HEK293T (cell line): Measurements from ENCODE around the gene FCN2.
"Not testable (repeated sequence)": the region's sequence is repeated elsewhere in the genome, so short reads cannot be mapped to it uniquely, and the experiment has no call there.

ENCODE experiments used
- CTCF ChIA-PET: fragments of 350-600 bp; formaldehyde crosslinking; extraction: SDS; loops from one replicate; lab custom pipeline; 2021; ENCODE audit warnings: antibody characterized with exemption, inconsistent platforms; lab: Yijun Ruan, JAX
- POLR2A ChIA-PET: fragments of 350-600 bp; formaldehyde crosslinking; extraction: SDS; loops from one replicate; lab custom pipeline; 2020; ENCODE audit warnings: antibody characterized with exemption, inconsistent platforms; lab: Yijun Ruan, JAX
- DNase-seq: peaks from one replicate; pipeline ENCODE4 v3.0.0; 2012; ENCODE audit warnings: mixed read lengths; ENCODE audit errors: extremely low spot score
- ARNT ChIP-seq: fragments of 450-650 bp; IDR thresholded peaks from 2 replicates; pipeline ENCODE4 v1.6.1; 2017; ENCODE audit warnings: mild to moderate bottlenecking
- BHLHE40 ChIP-seq: fragments of 450-650 bp; IDR thresholded peaks from 2 replicates; pipeline ENCODE4 v1.6.1; 2016; ENCODE audit warnings: mild to moderate bottlenecking, moderate library complexity, borderline replicate concordance
- CTBP1 ChIP-seq: fragments of 450-650 bp; IDR thresholded peaks from 2 replicates; pipeline ENCODE4 v1.6.1; 2016; ENCODE audit warnings: borderline replicate concordance
- ELF4 ChIP-seq: fragments of 450-650 bp; IDR thresholded peaks from 2 replicates; pipeline ENCODE4 v1.6.1; 2017; ENCODE audit warnings: antibody characterized with exemption
- FOXA1 ChIP-seq: fragments of 450-650 bp; IDR thresholded peaks from 2 replicates; pipeline ENCODE4 v1.6.1; 2016; ENCODE audit warnings: mild to moderate bottlenecking
- FOXK2 ChIP-seq: fragments of 450-650 bp; IDR thresholded peaks from 2 replicates; pipeline ENCODE4 v1.6.1; 2016; ENCODE audit warnings: mild to moderate bottlenecking
- FOXM1 ChIP-seq: fragments of 450-650 bp; IDR thresholded peaks from 2 replicates; pipeline ENCODE4 v1.6.1; 2017; ENCODE audit warnings: mild to moderate bottlenecking, borderline replicate concordance
- HDGF ChIP-seq: fragments of 450-650 bp; IDR thresholded peaks from 2 replicates; pipeline ENCODE4 v1.6.1; 2017; ENCODE audit warnings: antibody characterized with exemption, borderline replicate concordance
- L3MBTL2 ChIP-seq: fragments of 450-650 bp; conservative IDR thresholded peaks from 2 replicates; pipeline ENCODE4 v1.6.1; 2016; ENCODE audit warnings: mild to moderate bottlenecking
- LEF1 ChIP-seq: fragments of 450-650 bp; IDR thresholded peaks from 2 replicates; pipeline ENCODE4 v1.6.1; 2017; ENCODE audit warnings: mild to moderate bottlenecking, borderline replicate concordance
- NFRKB ChIP-seq: fragments of 450-650 bp; IDR thresholded peaks from 2 replicates; pipeline ENCODE4 v1.6.1; 2016; ENCODE audit warnings: mild to moderate bottlenecking, moderate library complexity
- SP1 ChIP-seq: fragments of 450-650 bp; IDR thresholded peaks from 2 replicates; pipeline ENCODE4 v1.6.1; 2017
- SUZ12 ChIP-seq: fragments of 450-650 bp; IDR thresholded peaks from 2 replicates; pipeline ENCODE4 v1.6.1; 2016; ENCODE audit warnings: mild to moderate bottlenecking
- TARDBP ChIP-seq: fragments of 450-650 bp; IDR thresholded peaks from 2 replicates; pipeline ENCODE4 v1.6.1; 2016
- ZNF384 ChIP-seq: fragments of 450-650 bp; IDR thresholded peaks from 2 replicates; pipeline ENCODE4 v1.6.1; 2016
- TF ChIP-seq, protein P1 (sequence below): fragments of 450-650 bp; IDR thresholded peaks from 2 replicates; pipeline ENCODE4 v1.6.1; 2016

Gene FCN2

DNA sequence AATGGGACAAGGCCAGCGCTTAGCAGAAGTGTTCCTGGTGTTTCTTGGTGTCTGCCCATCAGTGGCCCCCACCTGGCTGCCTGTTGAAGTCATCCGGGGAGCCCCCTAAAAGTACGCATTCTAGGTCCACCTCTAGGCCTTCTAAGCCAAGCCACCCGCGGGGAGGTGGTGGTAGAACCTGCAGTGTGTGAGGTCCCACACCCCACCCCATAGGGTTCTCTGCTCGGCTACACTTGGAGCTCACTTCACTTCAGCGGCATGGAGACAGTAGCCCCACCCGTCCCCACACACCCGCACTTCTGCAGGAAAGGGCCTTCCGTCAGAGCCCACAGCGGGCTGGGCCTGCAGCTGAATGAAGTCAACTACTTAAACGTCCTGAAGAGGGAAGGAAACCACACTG lies 29.6 kb upstream of the FCN2 start:
- POLR2A ChIA-PET = no interaction called here
- TF ChIP-seq SP1 (no peak), ELF4 (no peak), NFRKB (no peak), HDGF (no peak), FOXM1 (no peak), SUZ12 (no peak), FOXK2 (no peak), BHLHE40 (no peak), FOXA1 (no peak), L3MBTL2 (no peak)
- DNase-seq = no peak
- CTCF ChIA-PET = no interaction called here

DNA sequence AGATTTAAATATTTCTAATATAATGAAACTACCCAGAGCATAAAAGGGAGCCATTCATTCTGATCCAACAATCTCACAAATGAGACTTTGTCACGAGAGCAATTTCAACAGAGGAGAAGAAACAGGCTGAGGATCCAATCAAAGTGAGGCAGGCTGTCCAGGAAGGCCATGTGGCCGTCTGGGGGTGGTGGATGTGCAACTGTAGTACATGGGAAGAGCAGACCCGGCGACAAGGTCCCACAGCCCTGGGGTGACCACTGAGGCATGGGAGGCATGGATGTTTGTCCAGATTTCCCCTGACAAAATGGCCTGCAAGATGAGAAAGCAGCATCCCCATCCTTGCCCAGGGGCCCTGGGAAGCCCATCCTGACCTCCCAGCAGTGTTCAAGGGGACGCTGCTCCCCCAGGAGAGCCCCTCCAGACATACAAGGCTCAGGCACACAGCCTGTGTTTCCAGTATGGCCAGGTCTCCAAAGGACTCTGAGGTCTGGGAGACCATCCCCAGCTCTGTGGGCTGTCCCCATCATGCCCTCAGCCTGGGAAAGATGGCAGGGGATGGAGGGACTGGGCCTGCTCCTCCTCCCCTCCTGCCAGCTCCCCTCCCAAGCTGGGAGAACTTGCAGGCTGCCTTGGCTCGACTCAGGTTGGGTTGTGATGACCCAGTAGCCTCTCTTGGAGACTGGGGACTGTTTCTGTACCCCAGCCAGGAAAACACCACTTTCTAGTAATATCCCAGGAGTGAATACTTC lies 27.5 kb upstream of the FCN2 start:
- POLR2A ChIA-PET = no interaction called here
- TF ChIP-seq FOXM1 = no peak
- TF ChIP-seq ZNF384 = no peak
- TF ChIP-seq TARDBP = no peak
- TF ChIP-seq HDGF = no peak
- TF ChIP-seq LEF1 = no peak
- no peak for TF ChIP-seq CTBP1
- CTCF ChIA-PET = no interaction called here
- no peak for DNase-seq

DNA sequence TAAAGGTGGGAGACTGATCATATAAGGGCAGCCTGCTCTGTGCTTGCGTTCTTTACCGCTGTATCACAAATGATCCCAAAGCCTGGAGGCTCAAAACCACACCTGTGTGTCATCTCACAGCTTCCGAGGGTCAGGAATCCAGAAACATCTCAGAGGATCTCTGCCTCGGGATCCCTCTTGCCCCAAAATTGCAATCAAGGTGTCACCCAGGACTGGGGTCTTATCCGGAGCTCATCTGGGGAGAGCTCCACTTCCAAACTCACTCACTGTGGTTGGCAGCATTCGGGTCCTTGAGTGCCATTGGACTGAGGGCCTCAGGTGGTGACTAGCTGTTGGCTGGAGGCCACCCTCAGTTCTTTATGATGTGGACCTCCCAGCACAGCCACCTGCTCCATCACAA lies 26.7 kb upstream of the FCN2 start:
- CTCF ChIA-PET = no interaction called here
- DNase-seq = no peak
- POLR2A ChIA-PET = no interaction called here
- TF ChIP-seq, protein P1, sequence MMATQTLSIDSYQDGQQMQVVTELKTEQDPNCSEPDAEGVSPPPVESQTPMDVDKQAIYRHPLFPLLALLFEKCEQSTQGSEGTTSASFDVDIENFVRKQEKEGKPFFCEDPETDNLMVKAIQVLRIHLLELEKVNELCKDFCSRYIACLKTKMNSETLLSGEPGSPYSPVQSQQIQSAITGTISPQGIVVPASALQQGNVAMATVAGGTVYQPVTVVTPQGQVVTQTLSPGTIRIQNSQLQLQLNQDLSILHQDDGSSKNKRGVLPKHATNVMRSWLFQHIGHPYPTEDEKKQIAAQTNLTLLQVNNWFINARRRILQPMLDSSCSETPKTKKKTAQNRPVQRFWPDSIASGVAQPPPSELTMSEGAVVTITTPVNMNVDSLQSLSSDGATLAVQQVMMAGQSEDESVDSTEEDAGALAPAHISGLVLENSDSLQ = no peak
- TF ChIP-seq ZNF384 (no peak), HDGF (no peak), FOXM1 (no peak), FOXA1 (no peak), FOXK2 (no peak), SP1 (no peak), LEF1 (no peak), ARNT (no peak), BHLHE40 (no peak), CTBP1 (no peak), SUZ12 (no peak), TARDBP (no peak), L3MBTL2 (no peak), ELF4 (no peak), NFRKB (no peak)

DNA sequence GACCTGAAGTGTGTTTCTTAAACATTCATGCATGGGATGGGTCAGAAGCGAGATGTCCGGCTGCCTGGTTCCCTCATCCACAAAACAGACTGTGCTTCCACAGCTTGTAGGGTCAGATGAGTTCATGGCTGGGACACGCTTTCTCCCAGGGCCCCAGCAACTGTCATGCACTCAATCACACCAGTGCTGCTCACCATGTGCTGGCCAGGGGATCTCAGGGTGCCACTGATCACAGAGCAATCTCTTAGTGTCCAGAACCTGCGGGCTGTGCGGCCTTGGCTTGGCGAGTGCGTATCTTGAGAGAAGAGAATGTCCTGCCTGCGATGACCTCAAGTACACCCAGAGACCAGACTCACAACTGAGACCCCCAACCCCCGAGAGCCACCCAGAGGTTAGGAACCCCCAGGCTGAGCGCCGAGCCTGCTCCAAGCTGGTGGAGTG lies 26.0 kb upstream of the FCN2 start:
- ChIA-PET POLR2A (no interaction called here), CTCF (no interaction called here)
- TF ChIP-seq BHLHE40 (no peak), ELF4 (no peak), ARNT (no peak), ZNF384 (no peak), FOXK2 (no peak), NFRKB (no peak), FOXM1 (no peak), LEF1 (no peak), TARDBP (no peak), SP1 (no peak), SUZ12 (no peak), CTBP1 (no peak), FOXA1 (no peak), L3MBTL2 (no peak), HDGF (no peak)
- TF ChIP-seq, protein P1 = no peak
- DNase-seq = no peak

DNA sequence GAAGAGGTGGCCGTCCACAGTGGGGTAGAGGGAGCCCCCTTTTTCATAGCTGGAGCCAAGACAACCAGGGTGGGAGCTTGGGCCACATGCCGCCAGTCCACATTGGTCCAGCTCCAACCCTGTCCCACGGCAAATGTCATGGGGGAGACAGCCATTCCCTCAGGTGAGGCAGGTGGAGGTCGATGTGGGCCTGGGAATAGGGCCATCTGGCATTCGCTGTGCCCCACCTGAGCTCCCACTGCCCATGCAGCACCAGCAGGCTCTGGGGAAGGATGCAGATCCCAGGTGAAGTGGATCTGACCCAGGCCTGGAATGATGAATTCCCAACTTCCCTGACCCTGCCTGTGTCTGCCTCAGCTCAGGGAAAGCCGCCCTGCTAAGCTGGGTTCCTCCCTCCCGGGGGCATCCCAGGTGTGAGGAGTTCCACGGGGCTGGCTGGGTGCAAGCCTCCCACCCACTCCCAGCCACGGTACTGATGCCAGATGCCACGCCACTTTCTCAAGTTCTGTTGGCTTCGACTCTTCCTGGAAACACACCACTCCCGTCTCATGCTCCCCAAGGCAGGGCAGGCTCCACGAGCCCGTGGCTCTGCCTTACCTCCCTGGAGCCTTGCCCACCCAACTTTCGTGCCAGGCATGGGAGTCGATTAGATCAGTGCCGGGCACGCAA lies 25.2 kb upstream of the FCN2 start:
- CTCF ChIA-PET = no interaction called here
- no peak for DNase-seq
- TF ChIP-seq CTBP1 = no peak
- no peak for TF ChIP-seq LEF1
- POLR2A ChIA-PET = no interaction called here

DNA sequence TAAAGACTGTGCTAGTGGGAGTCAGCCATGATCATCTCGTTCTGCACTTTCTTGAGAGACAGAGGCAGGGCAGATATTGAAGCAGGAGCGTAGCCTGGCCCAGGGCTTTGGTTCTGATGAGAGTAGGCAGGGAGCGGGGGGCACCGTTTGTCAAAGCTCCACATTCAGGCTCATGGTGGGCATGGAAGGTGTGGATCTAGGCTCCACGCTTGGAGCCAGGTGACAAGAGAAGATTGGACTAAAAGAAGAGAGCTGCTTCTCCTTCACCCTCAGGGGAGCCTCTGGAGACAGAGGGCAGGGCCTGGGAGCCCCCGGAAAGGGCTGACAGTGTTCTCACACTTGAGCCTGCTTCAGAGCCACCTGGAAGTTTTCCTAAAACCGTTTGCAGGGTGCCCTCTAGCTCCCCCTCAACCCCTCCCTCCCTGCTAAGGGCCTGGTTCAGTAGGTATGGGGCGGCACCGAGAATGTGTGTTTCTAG lies 24.7 kb upstream of the FCN2 start:
- ChIA-PET POLR2A (no interaction called here), CTCF (no interaction called here)
- TF ChIP-seq ELF4 = no peak
- DNase-seq = no peak

DNA sequence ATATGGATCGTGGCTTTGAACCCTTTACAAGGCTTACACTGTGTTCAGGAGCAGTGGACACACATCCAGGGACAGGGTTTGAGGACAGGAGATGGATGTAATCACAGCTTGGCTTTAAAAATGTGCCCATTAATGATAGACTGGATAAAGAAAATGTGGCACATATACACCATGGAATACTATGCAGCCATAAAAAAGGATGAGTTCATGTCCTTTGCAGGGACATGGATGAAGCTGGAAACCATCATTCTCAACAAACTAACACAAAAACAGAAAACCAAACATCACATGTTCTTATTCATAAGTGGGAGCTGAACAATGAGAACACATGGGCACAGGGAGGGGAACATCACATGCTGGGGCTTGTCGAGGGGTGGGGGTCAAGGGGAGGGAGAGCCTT lies 23.2 kb upstream of the FCN2 start:
- DNase-seq, POLR2A ChIA-PET, CTCF ChIA-PET: not testable (repeated sequence)
